NCI-H2227 treated with DMSO at 0.1 percent for 48 hours (cell line): ENCODE results near the gene ATAD3B.
A peak's percentile ranks its signal among the peaks of the same experiment; 100 is the strongest.
"Not testable (repeated sequence)": the region's sequence is repeated elsewhere in the genome, so short reads cannot be mapped to it uniquely, and the experiment has no call there.

Experiments
- DNase-seq: peaks from one replicate; lab custom pipeline; 2025; lab: John Stamatoyannopoulos, UW

Gene ATAD3B

GRCh38 chr1:1510912-1511532 lies 39.5 kb downstream of the ATAD3B start:
- DNase-seq, result peak; percentile 68

- peak; percentile 97 for DNase-seq
Observed at GRCh38 chr1:1511533-1512285, 40.1 kb downstream of the ATAD3B start, which contains the start of gene ATAD3A. Gene ATAD3A, plus strand, starts transcription at chr1:1512162. Its CDS starts 107 bp downstream, at chr1:1512269.

DNA sequence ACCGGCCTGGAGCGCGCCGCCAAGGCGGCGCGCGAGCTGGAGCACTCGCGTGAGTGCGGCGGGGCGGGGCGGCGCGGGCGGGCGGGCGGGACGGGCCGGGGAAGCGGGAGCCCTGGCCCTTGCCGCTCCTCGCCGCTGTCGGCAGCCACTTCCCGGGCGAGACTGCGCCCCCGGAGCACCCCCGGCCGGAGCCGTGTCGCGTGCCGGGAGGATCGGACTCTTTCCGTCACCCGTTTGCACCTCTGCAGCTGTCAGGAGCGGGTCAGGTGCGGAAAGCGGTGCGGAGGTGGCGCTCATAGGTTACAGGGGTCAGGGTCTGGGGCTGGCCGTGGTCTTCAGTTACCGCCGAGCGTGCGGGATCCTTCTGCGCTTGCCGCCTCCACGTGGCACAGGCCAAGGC lies 40.9 kb downstream of the ATAD3B start:
- not testable (repeated sequence) for DNase-seq

DNA sequence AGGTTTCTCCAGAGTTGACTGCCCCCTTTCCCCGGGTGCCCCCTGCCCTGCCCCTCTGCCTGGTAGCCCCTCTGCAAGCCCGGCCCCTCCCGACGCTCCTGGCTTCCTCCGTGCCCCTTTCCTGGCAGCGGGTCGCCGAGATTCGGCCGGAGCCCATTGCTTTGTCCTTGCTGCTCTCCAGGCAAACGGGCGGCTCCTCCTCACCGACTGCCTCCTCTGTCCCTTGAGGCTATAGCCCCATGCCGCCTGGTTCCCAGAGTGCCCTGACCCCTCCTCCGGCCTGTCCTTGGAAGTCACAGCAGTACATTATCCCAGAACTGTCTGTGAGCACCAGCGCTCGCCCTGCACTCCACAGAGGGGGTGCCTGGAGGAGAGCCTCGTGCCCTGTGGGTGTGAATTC lies 42.1 kb downstream of the ATAD3B start:
- DNase-seq, result not testable (repeated sequence)

GRCh38 chr1:1514376-1514775 lies 42.8 kb downstream of the ATAD3B start:
- DNase-seq, result not testable (repeated sequence)

GRCh38 chr1:1516923-1517322 lies 45.4 kb downstream of the ATAD3B start:
- DNase-seq, result not testable (repeated sequence)

DNA sequence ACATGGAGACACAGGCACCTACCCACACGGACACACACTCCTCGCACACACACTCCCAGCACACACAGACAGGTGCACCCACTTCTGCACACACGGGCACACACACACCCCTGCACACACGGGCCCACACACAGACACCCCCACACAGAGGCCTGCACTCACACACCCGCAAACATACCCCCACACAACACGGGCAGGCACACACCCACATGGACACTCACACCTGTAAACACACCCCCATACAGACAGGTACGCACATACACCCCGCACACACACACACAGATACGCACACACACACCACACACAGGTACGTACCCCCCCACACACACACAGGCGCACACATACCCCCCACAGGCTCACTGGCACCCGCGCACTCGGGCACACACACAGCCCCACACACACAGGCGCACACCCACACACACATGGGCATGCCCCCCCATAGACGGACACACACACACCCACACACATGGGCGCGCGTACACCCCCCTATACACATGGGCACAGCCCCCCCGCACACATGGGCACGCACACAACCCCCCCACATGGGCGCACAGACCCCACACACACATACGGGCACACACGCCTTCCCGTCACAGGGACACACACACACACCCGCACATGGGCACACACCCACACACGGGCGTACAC lies 46.5 kb downstream of the ATAD3B start:
- no peak for DNase-seq

DNA sequence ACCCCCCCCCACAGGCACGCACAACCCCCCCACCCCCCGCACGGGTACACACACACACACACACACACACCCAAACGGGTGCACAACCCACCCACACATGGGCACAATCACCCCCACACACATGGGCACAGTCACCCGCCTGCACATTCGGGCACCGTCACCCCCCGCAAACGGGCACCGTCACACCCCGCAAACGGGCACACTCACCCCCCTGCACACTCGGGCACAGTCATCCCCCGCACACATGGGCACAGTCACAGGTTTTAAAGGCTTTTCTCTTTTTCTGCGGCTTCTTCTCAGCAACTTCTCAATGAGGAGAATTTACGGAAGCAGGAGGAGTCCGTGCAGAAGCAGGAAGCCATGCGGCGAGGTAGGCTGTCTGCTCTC lies 47.0 kb downstream of the ATAD3B start:
- not testable (repeated sequence) for DNase-seq

DNA sequence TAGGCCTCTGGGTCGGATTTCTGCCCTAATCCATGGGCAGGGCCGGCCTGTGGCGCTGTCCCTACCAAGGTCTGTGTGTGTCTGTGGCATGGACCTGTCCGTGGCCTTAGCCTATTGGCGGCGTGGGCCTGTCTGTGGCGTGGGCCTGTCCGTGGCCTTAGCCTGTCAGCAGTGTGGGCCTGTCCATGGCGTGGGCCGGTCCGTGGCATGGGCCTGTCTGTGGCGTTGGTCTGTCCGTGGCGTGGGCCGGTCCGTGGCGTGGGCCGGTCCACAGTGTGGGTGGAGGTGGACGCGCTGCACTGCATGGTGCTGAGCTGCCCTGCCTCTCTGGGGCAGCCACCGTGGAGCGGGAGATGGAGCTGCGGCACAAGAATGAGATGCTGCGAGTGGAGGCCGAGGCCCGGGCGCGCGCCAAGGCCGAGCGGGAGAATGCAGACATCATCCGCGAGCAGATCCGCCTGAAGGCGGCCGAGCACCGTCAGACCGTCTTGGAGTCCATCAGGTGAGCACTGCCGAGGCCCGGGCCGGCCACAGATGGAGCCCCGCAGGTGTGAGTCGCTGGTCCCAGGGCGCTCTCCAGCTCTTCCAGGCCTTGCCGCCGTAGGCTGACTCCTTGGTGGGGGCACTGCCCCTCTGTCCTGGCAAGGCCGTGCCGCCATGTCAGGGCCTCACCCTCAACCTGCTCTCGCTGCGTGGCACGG lies 48.4 kb downstream of the ATAD3B start:
- not testable (repeated sequence) for DNase-seq

GRCh38 chr1:1521331-1521730 lies 49.8 kb downstream of the ATAD3B start:
- no peak for DNase-seq

DNA sequence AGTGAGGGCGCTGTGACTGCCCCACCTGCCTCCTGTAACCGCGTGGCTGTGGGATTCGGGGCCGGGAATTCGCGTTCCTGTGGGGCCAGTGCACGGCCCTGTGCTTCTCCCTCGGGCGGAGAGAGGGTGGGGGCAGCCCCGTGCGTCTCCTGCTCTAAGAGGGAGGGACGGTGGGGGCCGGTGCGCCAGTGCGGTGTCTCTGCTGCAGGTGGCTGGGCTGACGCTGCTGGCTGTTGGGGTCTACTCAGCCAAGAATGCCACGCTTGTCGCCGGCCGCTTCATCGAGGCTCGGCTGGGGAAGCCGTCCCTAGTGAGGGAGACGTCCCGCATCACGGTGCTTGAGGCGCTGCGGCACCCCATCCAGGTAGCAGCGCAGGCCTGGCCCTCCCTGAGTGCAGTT lies 51.0 kb downstream of the ATAD3B start:
- not testable (repeated sequence) for DNase-seq

GRCh38 chr1:1523226-1523625 lies 51.7 kb downstream of the ATAD3B start:
- DNase-seq, result not testable (repeated sequence)

DNA sequence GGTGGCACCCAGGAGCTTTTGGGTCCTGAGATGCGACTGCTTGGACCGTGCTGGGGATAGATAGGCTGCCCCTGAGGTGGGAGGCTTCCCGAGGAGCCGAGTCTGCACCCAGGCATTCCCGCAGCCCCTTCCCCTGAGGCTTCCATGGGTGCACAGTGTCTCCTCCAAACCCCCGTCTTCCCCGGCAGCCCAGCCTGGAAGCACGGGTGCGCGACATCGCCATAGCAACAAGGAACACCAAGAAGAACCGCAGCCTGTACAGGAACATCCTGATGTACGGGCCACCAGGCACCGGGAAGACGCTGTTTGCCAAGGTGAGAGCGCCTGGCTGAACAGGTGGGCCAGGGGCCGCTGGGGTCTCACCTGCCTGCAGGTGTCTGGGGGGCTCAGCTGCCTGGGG lies 52.1 kb downstream of the ATAD3B start:
- not testable (repeated sequence) for DNase-seq

- not testable (repeated sequence) for DNase-seq
Observed at GRCh38 chr1:1524750-1525383, 53.3 kb downstream of the ATAD3B start.

DNA sequence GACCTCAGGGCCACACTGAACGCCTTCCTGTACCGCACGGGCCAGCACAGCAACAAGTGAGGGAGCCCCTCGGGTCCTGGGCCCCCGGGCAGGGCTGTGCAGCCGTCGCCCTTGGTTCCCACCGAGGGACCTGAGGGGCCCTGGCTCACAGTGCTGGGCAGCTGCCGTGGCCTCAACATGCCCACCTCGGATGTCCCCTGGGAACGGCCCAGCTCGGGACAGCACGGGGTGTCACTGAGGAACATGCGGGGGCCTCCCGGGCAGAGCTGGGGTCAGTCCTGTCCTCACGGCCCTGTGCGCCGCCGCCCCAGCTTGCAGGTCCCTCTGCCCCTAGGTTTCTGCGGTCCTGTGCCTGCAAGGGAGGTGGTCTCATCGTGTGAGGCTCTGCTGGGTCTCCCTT lies 54.9 kb downstream of the ATAD3B start:
- not testable (repeated sequence) for DNase-seq

DNA sequence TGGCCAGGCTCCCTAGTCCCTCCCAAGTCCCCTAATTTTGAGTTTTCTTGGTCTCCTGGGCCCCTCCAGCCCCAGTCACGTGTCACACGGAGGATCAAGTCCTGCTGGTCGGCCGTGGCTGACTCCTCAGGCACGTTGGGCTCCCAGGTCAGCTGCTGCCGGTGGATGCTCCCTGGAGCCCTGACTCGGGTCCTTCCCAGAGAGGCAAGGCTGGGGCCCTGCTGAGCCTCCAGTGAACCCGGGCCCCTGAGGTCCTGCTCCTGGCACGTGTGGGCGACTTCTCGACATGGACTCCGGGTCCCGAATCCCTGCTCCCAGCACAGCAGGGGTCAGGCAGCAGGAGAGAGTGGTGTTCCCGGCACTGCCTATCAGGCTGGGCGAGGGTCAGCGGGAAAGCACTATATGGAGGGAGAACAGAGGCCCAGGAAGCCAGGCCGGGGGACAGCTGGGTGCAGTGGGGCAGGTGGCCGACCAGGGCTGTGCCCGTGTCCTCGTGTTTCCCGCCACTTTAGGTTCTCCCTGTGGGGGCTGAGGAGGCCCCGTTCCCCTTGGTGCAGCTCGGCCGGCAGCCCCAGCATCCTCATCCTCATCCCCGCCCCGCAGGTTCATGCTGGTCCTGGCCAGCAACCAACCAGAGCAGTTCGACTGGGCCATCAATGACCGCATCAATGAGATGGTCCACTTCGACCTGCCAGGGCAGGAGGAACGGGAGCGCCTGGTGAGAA lies 55.7 kb downstream of the ATAD3B start:
- DNase-seq, result no peak

DNA sequence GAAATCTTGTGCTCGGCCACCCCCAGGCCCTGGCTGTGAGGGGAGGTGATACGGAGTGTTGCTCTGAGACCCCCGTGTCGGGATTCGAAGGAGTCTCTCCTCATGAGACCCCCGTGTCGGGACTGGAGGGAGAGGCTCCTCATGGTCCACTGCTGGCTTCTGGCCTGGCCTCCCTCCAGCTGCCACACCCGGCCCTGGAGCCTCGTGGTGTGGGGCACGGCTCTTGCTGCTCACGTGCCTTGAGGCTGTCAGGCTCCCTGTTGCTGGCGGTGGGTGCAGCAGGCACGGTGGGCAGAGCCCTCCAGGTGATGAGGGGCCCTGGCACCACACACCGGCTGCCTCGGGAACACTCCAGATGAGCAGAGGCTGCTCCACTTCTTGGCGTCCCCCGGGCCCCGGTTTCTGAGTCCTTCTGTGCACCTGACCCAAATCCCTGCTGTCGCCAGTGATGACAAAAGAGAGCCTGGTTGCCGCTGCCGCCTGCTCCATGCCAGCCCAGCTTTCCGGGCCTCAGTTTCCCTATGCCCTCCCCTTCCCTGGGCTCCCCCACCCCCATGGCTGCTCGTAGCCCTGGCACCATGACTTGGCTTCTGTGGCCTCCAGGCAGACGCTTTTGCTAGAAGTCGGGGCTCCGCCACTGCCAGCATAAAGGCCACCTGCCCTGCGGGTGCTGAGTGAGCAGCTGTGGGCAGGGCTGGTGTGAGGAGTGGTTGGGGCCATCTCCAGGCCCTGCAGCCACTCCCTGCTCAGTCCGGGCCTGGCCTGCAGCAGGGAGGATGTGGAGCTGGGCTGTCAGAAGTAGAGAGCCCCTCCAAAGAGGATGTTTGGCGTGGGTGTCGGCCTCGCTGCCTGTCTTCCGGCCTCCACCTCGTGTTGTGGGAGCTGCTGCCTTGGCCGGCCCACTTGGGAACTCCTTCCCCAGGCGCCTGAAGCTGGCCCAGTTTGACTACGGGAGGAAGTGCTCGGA lies 57.0 kb downstream of the ATAD3B start:
- DNase-seq, result no peak

- DNase-seq, result no peak
Observed at GRCh38 chr1:1529321-1529720, 57.8 kb downstream of the ATAD3B start.

DNA sequence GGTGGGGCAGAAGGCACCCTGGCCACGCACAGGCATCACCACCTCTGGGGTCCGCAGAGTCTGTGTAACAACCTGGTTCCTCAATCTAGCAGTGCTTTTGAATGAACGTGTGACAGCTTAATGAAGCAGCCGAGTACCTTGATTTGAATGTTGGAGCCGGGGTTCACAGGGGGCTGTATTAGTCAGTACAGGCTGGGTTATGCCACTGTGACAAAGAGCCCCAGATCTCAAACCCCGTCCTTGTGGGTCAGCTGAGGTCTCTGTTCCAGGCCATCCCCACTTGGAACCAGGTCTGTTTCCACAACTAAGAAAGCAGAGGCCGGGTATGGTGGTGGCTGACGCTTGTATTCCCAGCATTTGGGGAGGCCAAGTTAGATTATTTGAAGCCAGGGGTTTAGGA lies 58.4 kb downstream of the ATAD3B start:
- no peak for DNase-seq

GRCh38 chr1:1531947-1532346 lies 60.4 kb downstream of the ATAD3B start:
- DNase-seq, result no peak
